Right ventricle myocardium inferior (tissue), 1 donor: Measurements from ENCODE around the gene LACTBL1. TPM values are rescaled to one million over a fixed set of nuclear protein-coding genes. Genes with fewer than 3 reads are reported as not detected.
"Not testable (repeated sequence)": the region's sequence is repeated elsewhere in the genome, so short reads cannot be mapped to it uniquely, and the experiment has no call there.

ENCODE experiments used
- ATAC-seq: fragments of 200-7000 bp; cut with Tn5 transposase; one replicate; pipeline ENCODE4 v1.9.1; 2020; ENCODE audit warnings: mild to moderate bottlenecking, moderate library complexity
- DNase-seq: peaks from one replicate; pipeline ENCODE4 v3.0.0; 2021; ENCODE audit errors: missing footprints
- intact Hi-C: fragments of 100-400 bp; cut with DNase I; formaldehyde crosslinking; loops from one replicate; pipeline ENCODE4 v1.11.0; 2022
- total RNA-seq: library from RNA; stranded (reverse); fragmentation: NEBNext Ultra II Directional; extraction: Animal tissue kit (Norgen Biotek cat#: 25700); gene quantifications from one replicate; pipeline ENCODE4 v1.2.1, GENCODE V29; 2021
- donor health status: DM: no; HTN: yes; CAD: no; lungs with severe emphysema.

The LACTBL1 gene
- total RNA-seq, 1 donor from 2014 or later: not detected

DNA sequence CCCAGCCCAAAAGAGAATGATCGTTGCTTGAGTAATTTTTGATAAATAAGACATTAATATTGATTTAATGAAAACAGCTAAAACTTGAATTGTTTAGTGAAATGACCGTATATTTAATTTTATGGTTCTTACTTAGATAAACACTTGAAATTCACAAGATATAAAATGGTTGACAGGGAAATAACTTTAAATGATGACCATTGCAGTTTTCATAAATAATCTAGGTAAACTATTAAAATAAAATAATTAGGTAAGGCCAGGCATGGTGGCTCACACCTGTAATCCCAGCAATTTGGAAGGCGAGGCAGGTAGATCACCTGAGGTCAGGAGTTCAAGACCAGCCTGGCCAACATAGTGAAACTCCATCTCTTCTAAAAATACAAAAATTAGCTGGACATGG lies 19.7 kb upstream of the LACTBL1 start:
- intact Hi-C loops, DNase-seq, ATAC-seq: not testable (repeated sequence)

- intact Hi-C loops: no loop called here
- ATAC-seq (no peak), DNase-seq (no peak)
Measured at GRCh38 chr1:22983944-22984343, 11.3 kb upstream of the LACTBL1 start.

- ATAC-seq, DNase-seq, intact Hi-C loops: not testable (repeated sequence)
Measured at GRCh38 chr1:22980471-22980790, 7.8 kb upstream of the LACTBL1 start.

- no peak for ATAC-seq
- intact Hi-C loops: loop anchor here (10.0 kb wide), 1 partner anchor 117 kb away; no protein-coding TSS in a partner anchor
- no peak for DNase-seq
Measured at GRCh38 chr1:22978299-22978698, 5.6 kb upstream of the LACTBL1 start.

DNA sequence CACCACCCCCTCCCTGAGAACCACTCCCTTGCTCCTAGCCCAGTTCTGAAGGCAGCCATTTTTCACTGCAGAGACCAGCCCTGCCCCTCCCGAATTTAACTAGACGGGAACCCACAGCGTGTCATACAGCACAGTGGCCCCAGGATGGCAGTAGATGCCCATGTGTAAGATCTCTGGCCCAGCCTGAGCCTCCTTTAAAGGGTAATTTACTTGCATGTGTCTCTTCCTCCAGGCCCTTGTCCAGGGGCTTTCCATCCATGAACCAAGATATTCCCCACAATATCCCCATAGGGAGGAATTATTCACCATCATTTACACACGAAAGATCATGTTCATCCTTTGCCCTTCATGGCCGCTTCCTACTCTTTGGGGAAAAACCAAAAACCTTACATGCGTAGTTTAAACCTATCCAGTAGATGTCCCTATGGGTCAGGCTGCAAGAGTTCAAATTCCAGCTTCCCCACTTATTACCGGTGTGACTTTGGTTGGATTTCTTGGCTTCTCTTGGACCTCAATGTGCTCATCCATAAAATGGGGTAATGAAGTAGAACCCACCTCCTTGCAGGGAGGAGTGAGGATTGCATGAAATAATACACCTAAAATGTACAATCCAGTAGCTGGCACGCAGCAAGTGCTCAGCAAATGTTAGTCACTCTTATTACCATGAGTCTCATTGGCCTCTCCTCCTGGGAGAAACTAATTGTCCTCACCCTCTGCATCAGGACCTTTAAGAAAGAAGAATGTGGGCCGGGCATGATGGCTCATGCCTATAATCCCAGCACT lies 4.0 kb upstream of the LACTBL1 start:
- ATAC-seq (peak; percentile 89), DNase-seq (no peak)
- intact Hi-C loops: loop anchor here (2.0 to 10.0 kb wide), 2 partner anchors 118 to 208 kb away; no protein-coding TSS in a partner anchor

DNA sequence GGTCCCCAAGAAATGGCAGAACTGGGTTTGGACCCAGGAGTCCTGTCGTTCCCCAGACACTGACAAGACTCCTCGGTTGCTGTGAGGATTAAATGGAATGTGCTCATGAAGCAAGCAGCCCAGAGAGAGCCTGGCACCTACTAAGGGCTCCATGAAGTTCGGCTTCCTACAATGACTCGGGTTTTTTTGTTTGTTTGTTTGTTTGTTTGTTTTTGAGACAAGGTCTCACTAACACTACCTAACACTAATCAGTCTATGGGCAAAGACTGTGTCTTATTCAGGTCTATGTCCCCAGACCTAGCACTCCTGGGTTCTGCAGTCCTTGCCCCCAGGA lies 3.4 kb upstream of the LACTBL1 start:
- DNase-seq (no peak), ATAC-seq (no peak)
- intact Hi-C loops: loop anchor here (2.0 to 10.0 kb wide), 2 partner anchors 119 to 209 kb away; no protein-coding TSS in a partner anchor

GRCh38 chr1:22975694-22976093 lies 3.0 kb upstream of the LACTBL1 start:
- no peak for DNase-seq
- no peak for ATAC-seq
- intact Hi-C loops: loop anchor here (2.0 to 10.0 kb wide), 2 partner anchors 119 to 209 kb away; no protein-coding TSS in a partner anchor

- DNase-seq (no peak), ATAC-seq (no peak)
- intact Hi-C loops: loop anchor here (10.0 kb wide), 1 partner anchor 123 kb away; no protein-coding TSS in a partner anchor
Measured at GRCh38 chr1:22971611-22972405, 858 bp downstream of the LACTBL1 start.

DNA sequence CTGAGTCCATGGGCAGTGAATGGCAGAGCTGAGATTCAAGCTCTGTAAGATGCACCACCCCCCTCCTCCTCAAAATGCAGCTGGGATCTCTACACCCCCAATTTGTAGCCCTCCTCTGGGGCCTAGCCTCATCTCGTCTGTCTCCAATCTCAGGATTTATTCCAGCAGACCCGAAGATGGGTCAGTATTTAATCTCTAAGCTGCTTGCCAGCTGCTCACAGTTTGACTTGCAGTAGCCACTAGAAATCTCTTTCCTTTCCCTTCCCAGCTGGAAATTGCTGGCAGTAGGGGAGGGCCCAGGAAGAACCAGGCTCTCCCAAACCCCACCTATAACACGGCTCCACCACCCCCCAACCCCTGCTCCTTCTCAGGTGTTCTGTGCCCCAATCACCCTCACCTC lies 1.5 kb downstream of the LACTBL1 start:
- no peak for DNase-seq
- intact Hi-C loops: loop anchor here (10.0 kb wide), 1 partner anchor 124 kb away; no protein-coding TSS in a partner anchor
- ATAC-seq: no peak

DNA sequence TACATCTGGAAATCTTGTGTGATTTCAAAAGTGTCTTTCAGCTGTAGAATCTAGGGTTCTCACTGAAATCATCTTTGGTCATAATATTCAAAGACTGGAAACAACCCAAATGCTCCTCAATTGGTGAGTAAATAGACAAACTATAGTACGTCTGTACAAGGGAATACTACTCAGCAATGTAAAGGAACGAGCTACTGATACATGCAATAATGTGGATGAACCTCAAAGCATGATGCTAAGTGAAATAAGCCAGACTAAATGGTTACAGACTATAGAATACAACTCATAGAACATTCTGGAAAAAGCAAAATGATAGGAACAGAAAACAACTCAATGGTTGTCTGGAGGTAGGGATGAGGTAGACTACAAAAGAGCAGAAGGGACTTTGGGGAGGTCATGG lies 2.6 kb downstream of the LACTBL1 start:
- DNase-seq (no peak), ATAC-seq (no peak)
- intact Hi-C loops: loop anchor here (10.0 kb wide), 1 partner anchor 125 kb away; no protein-coding TSS in a partner anchor

DNA sequence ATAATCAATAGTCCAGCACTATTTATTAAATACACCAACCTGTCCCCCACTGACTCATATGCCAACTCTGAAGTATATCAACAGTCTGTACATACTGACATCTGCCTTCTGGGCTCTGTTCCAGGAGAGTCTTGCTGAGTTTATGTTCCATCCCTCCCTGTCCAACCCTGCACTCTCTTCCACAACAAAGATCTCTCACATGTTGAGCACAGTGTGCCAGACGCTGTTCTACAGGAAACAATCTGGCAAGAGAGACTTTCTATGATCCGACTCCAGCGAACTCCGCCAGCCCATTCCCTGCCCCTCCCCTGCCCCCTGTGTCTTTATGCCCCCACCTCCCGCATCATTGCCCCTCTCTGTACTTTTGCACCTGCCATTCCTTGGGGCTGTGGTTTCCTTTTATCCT lies 3.4 kb downstream of the LACTBL1 start:
- DNase-seq: no peak
- ATAC-seq: no peak
- intact Hi-C loops: no loop called here

GRCh38 chr1:22967833-22968232 lies 4.8 kb downstream of the LACTBL1 start:
- ATAC-seq (no peak), DNase-seq (no peak)
- intact Hi-C loops: no loop called here

GRCh38 chr1:22966309-22966708 lies 6.4 kb downstream of the LACTBL1 start:
- ATAC-seq (no peak), DNase-seq (no peak)
- intact Hi-C loops: no loop called here

- intact Hi-C loops: no loop called here
- ATAC-seq (no peak), DNase-seq (no peak)
Measured at GRCh38 chr1:22963044-22963677, 9.5 kb downstream of the LACTBL1 start.

GRCh38 chr1:22962558-22962957 lies 10.1 kb downstream of the LACTBL1 start:
- intact Hi-C loops: no loop called here
- no peak for ATAC-seq
- no peak for DNase-seq

GRCh38 chr1:22959545-22960360 lies 12.9 kb downstream of the LACTBL1 start:
- intact Hi-C loops: no loop called here
- no peak for DNase-seq
- ATAC-seq: no peak

GRCh38 chr1:22958556-22958955 lies 14.1 kb downstream of the LACTBL1 start:
- intact Hi-C loops: no loop called here
- no peak for DNase-seq
- no peak for ATAC-seq

DNA sequence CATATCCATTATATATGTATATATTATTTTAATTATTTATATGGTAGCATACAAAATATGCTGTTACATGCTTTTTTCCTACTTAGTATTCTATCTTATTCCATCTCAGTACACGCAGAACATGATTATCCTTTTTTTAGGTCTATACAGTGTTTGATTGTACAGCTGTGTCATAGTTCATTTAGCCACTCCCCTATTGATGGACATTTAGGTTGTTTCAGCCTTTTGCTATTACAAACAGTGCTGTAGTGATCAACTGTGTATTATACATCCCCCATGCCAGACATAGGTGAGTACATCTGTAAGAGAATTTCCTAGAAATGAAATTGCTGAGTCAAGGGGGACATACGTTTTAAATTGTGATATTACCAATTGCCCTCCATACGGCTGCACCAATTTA lies 15.6 kb downstream of the LACTBL1 start:
- DNase-seq (no peak), ATAC-seq (no peak)
- intact Hi-C loops: no loop called here

DNA sequence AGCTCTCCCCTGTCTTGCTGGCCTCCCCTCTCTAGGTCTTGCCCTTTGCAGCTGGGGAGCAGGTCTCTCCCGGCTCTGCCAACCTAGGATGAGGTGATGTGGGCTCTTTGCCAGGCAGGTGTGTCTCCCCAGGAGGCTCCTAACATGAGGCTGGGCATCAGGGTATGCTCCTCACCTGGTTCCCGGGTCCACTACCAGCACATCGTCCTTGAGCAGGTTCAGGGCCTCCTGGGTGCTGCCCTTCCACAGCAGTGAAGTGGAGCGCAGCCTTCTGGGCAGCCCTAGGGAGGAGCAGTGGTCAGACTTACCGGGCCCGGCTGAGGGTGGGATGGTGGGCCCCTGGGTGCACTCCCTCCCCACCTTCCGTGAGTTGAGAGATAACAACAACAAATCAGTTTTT lies 17.5 kb downstream of the LACTBL1 start:
- DNase-seq (no peak), ATAC-seq (no peak)
- intact Hi-C loops: no loop called here
